ENCODE results near the gene PSMD9.
"Not testable (repeated sequence)": the region's sequence is repeated elsewhere in the genome, so short reads cannot be mapped to it uniquely, and the experiment has no call there.

DNA sequence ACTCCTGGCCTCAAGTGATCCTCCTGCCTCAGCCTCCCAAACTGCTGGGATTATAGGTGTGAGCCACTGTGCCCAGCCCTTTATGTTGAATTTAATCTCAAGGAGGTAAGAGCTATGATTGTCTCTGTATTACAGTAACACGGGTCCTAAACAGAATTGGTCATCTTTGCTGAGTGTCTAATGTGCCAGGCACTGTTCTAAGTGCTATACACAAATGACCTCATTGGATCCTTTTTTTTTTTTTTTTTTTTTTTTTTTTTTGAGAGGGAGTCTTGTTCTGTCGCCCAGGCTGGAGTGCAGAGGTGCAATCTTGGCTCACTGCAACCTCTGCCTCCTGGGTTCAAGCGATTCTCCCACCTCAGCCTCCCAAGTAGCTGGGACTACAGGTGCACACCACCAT is 36.2 kb upstream of the PSMD9 start:
- not testable (repeated sequence) for TF ChIP-seq POLR2AphosphoS5 (IDR thresholded peaks at IDR 0.05; ENCODE audit: low read depth); REST (IDR thresholded peaks at IDR 0.05; ENCODE audit: insufficient replicate concordance, low read depth); CTCF (IDR thresholded peaks at IDR 0.05; ENCODE audit: insufficient read depth, low read length); GABPA (IDR thresholded peaks at IDR 0.05; ENCODE audit: low read depth); SPI1 (IDR thresholded peaks at IDR 0.05; ENCODE audit: borderline replicate concordance, low read depth)
